Cardiac muscle cell (in vitro differentiated cells and primary cell): ENCODE measurements around the gene DST. TPM values are rescaled to one million over a fixed set of nuclear protein-coding genes. Genes with fewer than 3 reads are reported as not detected.

Experiments
- DNase-seq, 2 donors: peaks; one replicate each; pipeline versions ENCODE4 v3.0.0 to v3.0.0-alpha.2; 2010 to 2017; ENCODE audit warnings: low read depth in 1 of 2, low spot score in 1 of 2
- H3K27ac ChIP-seq: fragments of 200-600 bp; sonication (generic); 2 replicates; pipeline ENCODE4 v1.5.1; 2016
- H3K27me3 ChIP-seq: fragments of 200-600 bp; sonication (generic); 2 replicates; pipeline ENCODE4 v1.6.0; 2016; ENCODE audit warnings: control low read depth
- H3K36me3 ChIP-seq: fragments of 200-600 bp; sonication (generic); 2 replicates; pipeline ENCODE4 v1.5.1; 2016; ENCODE audit warnings: control low read depth
- H3K4me1 ChIP-seq: fragments of 200-600 bp; sonication (generic); 2 replicates; pipeline ENCODE4 v1.8.1; 2017; ENCODE audit warnings: low read depth, mild to moderate bottlenecking, mixed run types
- H3K4me3 ChIP-seq: fragments of 200-600 bp; sonication (generic); 2 replicates; pipeline ENCODE4 v1.5.1; 2016; ENCODE audit warnings: mild to moderate bottlenecking
- H3K9me3 ChIP-seq: fragments of 200-600 bp; sonication (generic); 2 replicates; pipeline ENCODE4 v1.5.1; 2017; ENCODE audit warnings: low read depth, mild to moderate bottlenecking, control low read depth
- CTCF ChIP-seq: IDR thresholded peaks from 2 replicates; pipeline ENCODE4 v1.5.1; 2012; ENCODE audit warnings: low read depth, mild to moderate bottlenecking, low read length
- polyA plus RNA-seq: library from polyadenylated mRNA; unstranded; fragments of >200 nt; fragmentation: Nextera tagmentation; extraction: Ambion mirVana; gene quantifications from 2 replicates; pipeline ENCODE4 v1.2.1, GENCODE V29; 2016
- total RNA-seq: library from RNA; depleted of rRNA; stranded (reverse); fragments of >200 nt; gene quantifications from 2 replicates; pipeline ENCODE4 v1.2.3, GENCODE V29; 2016

The DST gene
- total and polyA plus RNA-seq, 2 experiments from 2014 or later, result 31.7 to 82.1 TPM

- Histone ChIP-seq H3K4me1 (peaks cover 16% of the 10 kb centered on the region), H3K36me3 (no peaks in the 10 kb centered on the region), H3K9me3 (no peaks in the 10 kb centered on the region), H3K27ac (no peak overlapping the region), H3K4me3 (no peak overlapping the region), H3K27me3 (peaks cover 79% of the 10 kb centered on the region)
- DNase-seq, result peak; percentile 7 to 51
- TF ChIP-seq CTCF, result no peak
Measured at GRCh38 chr6:56424064-56424463, 218.6 kb downstream of the DST start.

GRCh38 chr6:56420296-56420695 is 222.4 kb downstream of the DST start:
- DNase-seq, result no peak

GRCh38 chr6:56419191-56419590 is 223.5 kb downstream of the DST start:
- no peaks in the 10 kb centered on the region for H3K36me3 ChIP-seq
- peaks cover 87% of the 10 kb centered on the region for H3K27me3 ChIP-seq
- no peak overlapping the region for H3K4me3 ChIP-seq
- no peak for TF ChIP-seq CTCF
- no peak for DNase-seq
- peaks cover 8% of the 10 kb centered on the region for H3K4me1 ChIP-seq
- H3K9me3 ChIP-seq, result no peaks in the 10 kb centered on the region
- no peak overlapping the region for H3K27ac ChIP-seq

More at GRCh38 chr6:56420296-56420695, 222.4 kb downstream of the DST start:
- no peak for TF ChIP-seq CTCF
- H3K4me3 ChIP-seq, result no peak overlapping the region
- no peaks in the 10 kb centered on the region for H3K36me3 ChIP-seq
- H3K4me1 ChIP-seq, result peaks cover 16% of the 10 kb centered on the region
- H3K27me3 ChIP-seq, result peaks cover 80% of the 10 kb centered on the region
- H3K9me3 ChIP-seq, result no peaks in the 10 kb centered on the region
- H3K27ac ChIP-seq, result no peak overlapping the region

DNA sequence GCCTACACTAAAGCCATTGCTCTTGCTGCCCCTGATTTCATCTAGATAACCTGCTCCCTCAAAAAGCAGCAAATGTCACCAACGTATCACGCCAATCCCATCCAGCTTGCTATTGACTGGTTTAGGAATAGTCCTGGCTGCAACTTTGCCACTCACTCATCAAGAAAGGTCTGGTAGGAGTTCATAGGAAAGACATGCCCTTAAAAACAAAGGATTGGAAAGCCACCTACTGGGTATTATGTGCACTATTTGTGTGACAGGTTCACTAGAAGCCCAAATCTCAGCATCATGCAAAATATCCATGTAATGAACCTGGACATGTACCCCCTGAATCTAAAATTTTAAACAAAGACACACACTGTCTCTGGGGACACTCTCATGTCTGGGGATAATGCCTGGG is 224.9 kb downstream of the DST start:
- peaks cover 89% of the 10 kb centered on the region for H3K27me3 ChIP-seq
- H3K9me3 ChIP-seq, result no peaks in the 10 kb centered on the region
- DNase-seq, result no peak
- no peaks in the 10 kb centered on the region for H3K36me3 ChIP-seq
- no peaks in the 10 kb centered on the region for H3K4me1 ChIP-seq
- H3K27ac ChIP-seq, result no peak overlapping the region
- no peak overlapping the region for H3K4me3 ChIP-seq
- no peak for TF ChIP-seq CTCF

- H3K4me3 ChIP-seq, result no peak overlapping the region
- TF ChIP-seq CTCF, result no peak
- H3K36me3 ChIP-seq, result no peaks in the 10 kb centered on the region
- H3K27me3 ChIP-seq, result peaks cover 88% of the 10 kb centered on the region
- H3K4me1 ChIP-seq, result no peaks in the 10 kb centered on the region
- H3K27ac ChIP-seq, result no peak overlapping the region
- no peak for DNase-seq
- no peaks in the 10 kb centered on the region for H3K9me3 ChIP-seq
Measured at GRCh38 chr6:56416247-56416646, 226.4 kb downstream of the DST start.

GRCh38 chr6:56408976-56409375 is 233.7 kb downstream of the DST start:
- no peak for TF ChIP-seq CTCF
- Histone ChIP-seq H3K27ac (no peak overlapping the region), H3K9me3 (no peaks in the 10 kb centered on the region), H3K4me1 (no peaks in the 10 kb centered on the region), H3K4me3 (no peak overlapping the region), H3K36me3 (no peaks in the 10 kb centered on the region), H3K27me3 (peaks cover 29% of the 10 kb centered on the region)
- DNase-seq, result no peak
